Measurements from ENCODE around the gene ABCA5. TPM values are rescaled to one million over a fixed set of nuclear protein-coding genes. Genes with fewer than 3 reads are reported as not detected.

ABCA5 gene
- total RNA-seq, 4 donors from 2014 or later = 8.8 to 20.8 (median 11.5) TPM

DNA sequence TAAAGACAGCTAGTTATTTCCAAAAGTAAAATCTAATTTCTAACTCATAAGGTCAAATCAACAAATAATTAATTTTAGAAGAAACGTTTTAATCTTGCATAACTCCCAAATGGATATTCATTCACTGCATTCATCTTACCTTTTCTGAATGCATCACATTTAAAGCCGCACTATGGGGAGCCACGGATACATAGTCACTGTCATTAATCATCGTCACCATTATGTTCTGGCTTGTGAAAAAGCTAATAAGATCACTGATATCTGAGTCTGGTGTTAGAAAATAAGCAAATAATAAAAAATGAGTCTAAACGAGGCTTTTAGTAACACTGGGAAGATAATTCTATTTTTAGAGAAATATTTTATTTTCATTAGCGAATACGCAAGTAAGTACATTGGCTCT is 55.9 kb downstream of the ABCA5 start:
- 83% methylated on average over 7 of the region's 7 CpGs for WGBS
- no peak overlapping the region for H3K4me3 ChIP-seq
- H3K9me3 ChIP-seq = no peaks in the 10 kb centered on the region
- H3K27me3 ChIP-seq = no peaks in the 10 kb centered on the region
- intact Hi-C loops (cut with DNase I) = no loop called here
- DNase-seq (ENCODE audit: extremely low spot score) = no peak
- peaks cover 0 to 6% (median 3%) of the 10 kb centered on the region in 4 donors for H3K36me3 ChIP-seq
- TF ChIP-seq CTCF (IDR thresholded peaks at IDR 0.05) (no peak), POLR2AphosphoS5 (IDR thresholded peaks at IDR 0.05) (no peak), POLR2A (IDR thresholded peaks at IDR 0.05; ENCODE audit: low read depth) (no peak), EP300 (IDR thresholded peaks at IDR 0.05) (no peak)
- H3K4me1 ChIP-seq = peaks cover 0 to 6% (median 2%) of the 10 kb centered on the region in 4 donors
- no peak overlapping the region for H3K27ac ChIP-seq (replicated peaks in 1 of 4)

GRCh38 chr17:69269131-69269998 is 57.6 kb downstream of the ABCA5 start:
- TF ChIP-seq POLR2AphosphoS5 (IDR thresholded peaks at IDR 0.05) (no peak), POLR2A (IDR thresholded peaks at IDR 0.05; ENCODE audit: low read depth) (no peak), CTCF (IDR thresholded peaks at IDR 0.05) (no peak)
- Histone ChIP-seq H3K4me1 (peaks cover 0 to 6% (median 2%) of the 10 kb centered on the region in 4 donors), H3K36me3 (peaks cover 0 to under 1% (median 0%) of the 10 kb centered on the region in 4 donors), H3K4me3 (no peak overlapping the region), H3K27me3 (no peaks in the 10 kb centered on the region), H3K27ac (replicated peaks in 1 of 4) (no peak overlapping the region), H3K9me3 (no peaks in the 10 kb centered on the region)
- intact Hi-C loops (cut with DNase I) = no loop called here
- no peak for DNase-seq (ENCODE audit: extremely low spot score)
- 50% methylated on average over 6 of the region's 6 CpGs for WGBS

DNA sequence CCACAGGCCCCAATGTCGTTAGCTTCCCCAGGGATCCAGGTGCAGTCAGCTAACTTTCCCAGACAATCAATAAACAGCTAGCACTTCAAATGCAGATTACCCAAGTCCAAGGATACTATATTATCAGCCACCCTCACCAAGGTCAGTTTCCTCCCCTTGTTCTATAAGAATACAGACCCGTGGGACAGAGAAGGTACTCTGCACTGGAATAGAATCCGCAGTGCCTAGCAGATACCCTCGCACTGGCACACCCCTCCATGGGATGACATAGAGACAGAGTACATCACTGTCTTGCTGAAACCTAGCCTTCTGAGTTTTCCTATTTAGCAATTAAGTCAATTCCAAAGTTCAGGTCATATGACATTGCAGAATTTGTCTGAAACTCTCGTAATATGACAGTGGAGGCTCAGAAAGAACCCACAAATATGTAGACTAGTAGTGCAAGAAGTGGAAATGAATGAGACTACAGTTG is 58.4 kb downstream of the ABCA5 start:
- no peak for DNase-seq (ENCODE audit: extremely low spot score)
- Histone ChIP-seq H3K4me3 (no peak overlapping the region), H3K36me3 (peaks cover 0 to 8% (median 0%) of the 10 kb centered on the region in 4 donors), H3K9me3 (no peaks in the 10 kb centered on the region), H3K4me1 (peaks cover 0 to 6% (median 2%) of the 10 kb centered on the region in 4 donors), H3K27ac (replicated peaks in 1 of 4) (no peak overlapping the region), H3K27me3 (no peaks in the 10 kb centered on the region)
- TF ChIP-seq POLR2AphosphoS5 (IDR thresholded peaks at IDR 0.05) (no peak), POLR2A (IDR thresholded peaks at IDR 0.05; ENCODE audit: low read depth) (no peak), EP300 (IDR thresholded peaks at IDR 0.05) (no peak), CTCF (IDR thresholded peaks at IDR 0.05) (no peak)
- intact Hi-C loops (cut with DNase I) = no loop called here
- 93% methylated on average over 5 of the region's 5 CpGs for WGBS

DNA sequence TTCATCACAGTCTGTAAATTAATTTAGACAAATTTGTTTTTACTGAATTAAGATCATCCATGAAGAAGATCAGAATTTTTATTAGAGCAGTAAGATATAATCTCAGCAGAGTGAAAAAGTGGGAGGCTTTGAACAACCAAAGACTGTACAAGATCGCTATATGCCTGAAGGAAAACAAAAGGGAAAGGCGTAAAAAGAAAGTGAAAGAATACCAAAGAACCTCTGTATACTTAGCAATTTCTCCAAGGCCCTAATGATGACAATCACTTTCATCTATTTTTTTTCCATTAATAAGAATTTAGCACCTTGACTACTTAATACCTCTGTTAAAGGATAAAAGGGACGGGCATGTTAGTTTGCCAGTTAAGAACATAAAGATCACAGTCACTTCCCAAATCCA is 59.7 kb downstream of the ABCA5 start:
- H3K36me3 ChIP-seq = peaks cover 0 to 8% (median 0%) of the 10 kb centered on the region in 4 donors
- TF ChIP-seq POLR2AphosphoS5 (IDR thresholded peaks at IDR 0.05) = no peak
- no peak for TF ChIP-seq POLR2A (IDR thresholded peaks at IDR 0.05; ENCODE audit: low read depth)
- no peak for TF ChIP-seq CTCF (IDR thresholded peaks at IDR 0.05)
- TF ChIP-seq EP300 (IDR thresholded peaks at IDR 0.05) = no peak
- no peak for DNase-seq (ENCODE audit: extremely low spot score)
- intact Hi-C loops (cut with DNase I) = no loop called here
- 97% methylated on average over 3 of the region's 3 CpGs for WGBS
- H3K27ac ChIP-seq (replicated peaks in 1 of 4) = no peak overlapping the region
- no peaks in the 10 kb centered on the region for H3K9me3 ChIP-seq
- no peak overlapping the region for H3K4me3 ChIP-seq
- H3K4me1 ChIP-seq = peaks cover 0 to 6% (median 2%) of the 10 kb centered on the region in 4 donors
- H3K27me3 ChIP-seq = no peaks in the 10 kb centered on the region

Measured in esophagus muscularis mucosa (tissue), 4 donors.